Activated naive CD8-positive, alpha-beta T cell (primary cell): ENCODE data around the gene UHRF1.
A peak's percentile ranks its signal among the peaks of the same experiment; 100 is the strongest.
"Not testable (repeated sequence)": the region's sequence is repeated elsewhere in the genome, so short reads cannot be mapped to it uniquely, and the experiment has no call there.

ENCODE experiments used
- H3K27ac Mint-ChIP-seq: one replicate; pipeline ENCODE4 v1.8.0; 2021; ENCODE audit warnings: mixed read lengths
- H3K27me3 Mint-ChIP-seq: one replicate; pipeline ENCODE4 v1.8.0; 2021; ENCODE audit warnings: mixed read lengths
- H3K36me3 Mint-ChIP-seq: one replicate; pipeline ENCODE4 v1.8.0; 2021; ENCODE audit warnings: mixed read lengths
- H3K4me1 Mint-ChIP-seq: one replicate; pipeline ENCODE4 v1.8.0; 2021; ENCODE audit warnings: low read depth, mixed read lengths
- H3K4me3 Mint-ChIP-seq: one replicate; pipeline ENCODE4 v1.8.0; 2021; ENCODE audit warnings: mild to moderate bottlenecking, mixed read lengths
- H3K9me3 Mint-ChIP-seq: one replicate; pipeline ENCODE4 v1.8.0; 2021; ENCODE audit warnings: low read depth, mixed read lengths

The UHRF1 gene

DNA sequence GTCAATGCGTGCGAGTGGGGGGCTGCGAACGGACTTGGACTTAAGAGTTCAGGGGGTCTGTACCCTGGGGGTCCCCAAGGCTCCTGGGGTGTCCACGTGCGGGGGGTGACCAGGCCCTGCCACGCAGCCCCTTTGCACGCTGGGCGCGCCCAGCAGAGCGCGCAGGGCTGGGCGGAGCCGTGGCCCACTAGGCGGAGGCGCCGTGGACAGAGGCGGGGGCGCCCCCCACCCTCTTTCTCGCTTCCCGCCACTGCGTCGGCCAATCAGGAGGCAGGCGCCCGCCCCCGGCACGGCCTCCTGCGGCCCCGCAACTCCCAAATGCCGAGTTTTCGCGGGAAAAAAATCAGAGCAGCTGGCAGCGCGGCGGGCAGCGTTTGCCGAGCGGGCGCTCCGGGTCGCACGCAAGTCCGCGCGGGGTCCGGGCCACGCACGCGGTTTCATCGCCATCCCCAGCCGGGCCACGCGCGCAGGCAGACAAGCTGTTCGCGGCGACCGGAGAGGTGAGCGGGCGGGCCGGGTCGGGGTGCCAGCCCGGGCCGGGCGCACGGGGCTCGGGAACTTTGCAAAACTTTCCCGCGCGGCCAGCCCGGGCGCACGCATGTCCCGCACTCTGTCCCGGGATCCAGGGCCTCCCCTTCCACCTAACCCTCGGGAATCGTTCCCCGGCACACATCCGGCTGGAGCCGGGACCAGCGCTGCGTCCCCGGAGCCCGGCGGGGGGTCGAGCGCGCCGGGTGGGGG, at the start of gene UHRF1:
UHRF1 (plus strand) TSS at position 346 of the 741 bp plus-strand sequence. CDS start 1,385 bp downstream, outside the sequence.
- Mint-ChIP-seq H3K36me3 (peaks cover 3% of the 10 kb centered on the region), H3K4me1 (peaks cover 60% of the 10 kb centered on the region), H3K9me3 (no peaks in the 10 kb centered on the region), H3K27ac (peak within 1 kb of the TSS; percentile 90), H3K4me3 (peak within 1 kb of the TSS; percentile 98), H3K27me3 (no peaks in the 10 kb centered on the region)

DNA sequence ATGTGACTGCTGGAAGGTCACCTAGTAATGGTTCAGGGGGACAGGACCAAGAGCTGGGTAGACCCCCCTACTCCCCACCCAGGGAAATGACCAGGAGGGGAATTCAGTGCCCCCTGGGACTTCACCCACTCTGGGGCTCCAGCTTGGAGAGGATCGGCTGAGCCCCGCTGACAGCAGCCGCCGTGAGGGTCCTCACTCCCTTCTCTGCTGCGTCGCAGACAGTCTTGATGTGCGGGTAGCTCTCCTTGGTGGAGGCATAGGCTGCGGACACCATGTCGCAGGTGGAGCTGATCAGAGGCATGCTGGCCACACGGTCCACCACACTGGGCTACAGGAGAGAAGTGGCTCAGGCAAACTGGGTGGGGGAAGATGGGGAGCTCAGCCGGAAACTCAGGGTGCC, 49.6 kb upstream of the UHRF1 start:
- Mint-ChIP-seq H3K36me3 (no peaks in the 10 kb centered on the region), H3K27me3 (no peaks in the 10 kb centered on the region), H3K4me3 (no peak overlapping the region), H3K27ac (no peak overlapping the region), H3K4me1 (no peaks in the 10 kb centered on the region), H3K9me3 (no peaks in the 10 kb centered on the region)

GRCh38 chr19:4861147-4861546, 48.2 kb upstream of the UHRF1 start:
- no peaks in the 10 kb centered on the region for H3K9me3 Mint-ChIP-seq
- H3K27ac Mint-ChIP-seq: no peak overlapping the region
- no peak overlapping the region for H3K4me3 Mint-ChIP-seq
- H3K27me3 Mint-ChIP-seq: no peaks in the 10 kb centered on the region
- no peaks in the 10 kb centered on the region for H3K36me3 Mint-ChIP-seq
- no peaks in the 10 kb centered on the region for H3K4me1 Mint-ChIP-seq

DNA sequence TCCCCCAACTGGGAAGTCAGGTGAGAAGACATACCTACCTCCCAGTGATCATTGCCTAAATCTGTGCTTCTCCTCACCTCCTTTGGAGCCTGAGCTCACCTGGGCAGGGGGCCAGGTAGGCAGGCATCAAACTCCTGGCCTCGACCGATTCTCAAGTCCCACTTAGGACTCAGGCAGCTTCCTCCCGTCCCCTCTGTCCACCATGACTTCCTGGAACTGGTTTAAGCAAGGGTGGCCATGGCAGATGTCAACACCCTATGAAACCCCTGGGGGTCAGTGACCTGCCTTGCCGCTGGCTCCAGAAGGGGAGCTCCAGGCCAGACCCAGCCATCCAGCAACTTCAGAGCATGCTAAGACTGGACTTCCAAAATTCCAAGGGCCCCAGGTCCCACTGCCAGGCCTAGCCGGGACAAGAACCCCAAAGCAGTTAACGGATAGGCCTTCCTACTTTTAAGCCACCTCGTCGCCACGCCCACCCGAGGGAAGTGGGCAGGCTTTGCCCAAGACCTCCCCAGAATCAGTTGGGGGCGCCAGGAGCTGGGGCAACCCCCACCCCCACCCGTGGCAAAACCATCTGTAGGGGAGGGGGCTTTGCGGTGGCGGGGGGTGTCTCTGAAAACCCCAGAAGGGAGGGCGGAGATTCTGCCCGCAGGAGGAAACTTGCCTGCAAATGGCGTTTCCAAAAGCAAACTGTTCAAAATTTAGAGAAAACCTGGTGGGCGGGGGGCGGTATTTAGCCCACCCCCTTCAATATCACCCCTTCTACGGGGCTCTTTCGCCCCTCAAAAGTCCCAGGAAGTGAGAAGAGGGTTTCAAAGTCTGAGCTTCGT, 42.5 kb upstream of the UHRF1 start:
- Mint-ChIP-seq H3K4me1 (peaks cover 10% of the 10 kb centered on the region), H3K36me3 (no peaks in the 10 kb centered on the region), H3K27ac (no peak overlapping the region), H3K4me3 (peak overlapping the region; percentile 79), H3K27me3 (no peaks in the 10 kb centered on the region), H3K9me3 (no peaks in the 10 kb centered on the region)

DNA sequence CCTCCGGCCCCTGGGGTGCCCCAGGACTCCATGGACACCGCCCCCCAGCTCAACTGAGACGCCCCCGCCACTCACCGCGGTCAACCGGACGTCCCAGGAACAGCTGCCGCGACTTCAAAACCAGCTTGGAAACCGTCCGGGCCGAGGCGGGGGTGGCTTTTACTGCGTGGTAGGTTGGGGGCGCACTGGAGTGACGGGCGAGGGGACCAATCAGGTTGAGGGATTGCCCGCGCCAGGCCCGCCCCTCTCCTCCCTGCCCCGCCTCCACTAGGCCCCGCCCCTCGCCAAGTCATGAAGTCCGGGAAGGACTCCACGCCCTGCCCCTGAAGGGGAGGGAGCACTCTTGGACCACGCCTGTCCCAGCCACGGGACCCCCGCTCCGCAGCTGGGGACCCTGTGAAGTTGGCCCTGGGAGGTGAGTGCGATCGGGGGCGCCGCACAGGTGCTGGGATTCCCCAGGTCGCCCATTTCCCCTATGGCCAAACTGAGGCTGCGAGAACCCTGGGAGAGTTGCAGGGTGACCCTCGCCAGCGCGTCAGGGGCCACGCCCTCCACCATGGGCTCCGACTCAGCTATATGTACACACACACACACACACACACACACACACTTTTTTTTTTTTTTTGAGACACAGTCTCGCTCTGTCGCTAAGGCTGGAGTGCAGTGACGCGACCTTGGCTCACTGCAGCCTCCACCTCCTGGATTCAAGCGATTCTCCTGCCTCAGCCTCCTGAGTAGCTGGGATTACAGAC, 41.6 kb upstream of the UHRF1 start, which contains the start of gene PLIN3:
PLIN3 (minus strand) TSS at position 134 of the 752 bp plus-strand sequence. CDS start 6,273 bp downstream, outside the sequence.
- H3K27me3 Mint-ChIP-seq: no peaks in the 10 kb centered on the region
- peaks cover 10% of the 10 kb centered on the region for H3K4me1 Mint-ChIP-seq
- H3K9me3 Mint-ChIP-seq: no peaks in the 10 kb centered on the region
- H3K27ac Mint-ChIP-seq: peak within 1 kb of the TSS; percentile 16
- peak within 1 kb of the TSS; percentile 79 for H3K4me3 Mint-ChIP-seq
- H3K36me3 Mint-ChIP-seq: no peaks in the 10 kb centered on the region

- no peaks in the 10 kb centered on the region for H3K9me3 Mint-ChIP-seq
- H3K27ac Mint-ChIP-seq: no peak overlapping the region
- H3K27me3 Mint-ChIP-seq: no peaks in the 10 kb centered on the region
- peaks cover 10% of the 10 kb centered on the region for H3K4me1 Mint-ChIP-seq
- H3K4me3 Mint-ChIP-seq: peak overlapping the region; percentile 79
- H3K36me3 Mint-ChIP-seq: no peaks in the 10 kb centered on the region
Observed at GRCh38 chr19:4868286-4868834, 40.9 kb upstream of the UHRF1 start.

- Mint-ChIP-seq H3K36me3 (no peaks in the 10 kb centered on the region), H3K27me3 (no peaks in the 10 kb centered on the region), H3K4me3 (no peak overlapping the region), H3K27ac (no peak overlapping the region), H3K9me3 (no peaks in the 10 kb centered on the region), H3K4me1 (peaks cover 10% of the 10 kb centered on the region)
Observed at GRCh38 chr19:4870025-4870700, 39.1 kb upstream of the UHRF1 start.

- Mint-ChIP-seq H3K36me3 (no peaks in the 10 kb centered on the region), H3K27me3 (no peaks in the 10 kb centered on the region), H3K4me1 (peaks cover 7% of the 10 kb centered on the region), H3K27ac (no peak overlapping the region), H3K9me3 (no peaks in the 10 kb centered on the region), H3K4me3 (no peak overlapping the region)
Observed at GRCh38 chr19:4871711-4872110, 37.6 kb upstream of the UHRF1 start.

DNA sequence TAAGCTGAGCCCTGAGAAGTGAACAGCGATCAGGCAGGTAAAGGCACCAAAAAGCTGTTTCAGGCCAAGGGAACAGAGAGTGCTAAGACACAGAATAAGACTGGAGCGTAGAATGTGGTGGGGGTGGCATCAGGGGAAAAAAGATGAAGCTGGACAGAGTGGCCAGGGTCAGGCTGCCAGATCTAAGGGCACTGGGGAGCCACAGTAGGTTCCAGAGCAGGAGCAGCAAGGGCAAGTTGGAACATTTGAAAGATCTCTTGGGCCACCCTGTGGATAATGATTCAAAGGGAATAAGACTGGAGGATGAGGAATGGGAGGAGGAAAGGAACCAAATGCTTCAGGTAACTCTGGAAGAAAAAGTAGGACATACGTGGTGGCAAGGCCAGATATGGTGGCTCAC, 35.4 kb upstream of the UHRF1 start:
- Mint-ChIP-seq H3K9me3 (no peaks in the 10 kb centered on the region), H3K27ac (no peak overlapping the region), H3K27me3 (no peaks in the 10 kb centered on the region), H3K4me1 (peaks cover 12% of the 10 kb centered on the region), H3K36me3 (no peaks in the 10 kb centered on the region), H3K4me3 (no peak overlapping the region)

GRCh38 chr19:4877753-4878490, 31.4 kb upstream of the UHRF1 start:
- H3K4me3 Mint-ChIP-seq: no peak overlapping the region
- H3K27me3 Mint-ChIP-seq: no peaks in the 10 kb centered on the region
- no peaks in the 10 kb centered on the region for H3K9me3 Mint-ChIP-seq
- H3K36me3 Mint-ChIP-seq: no peaks in the 10 kb centered on the region
- H3K4me1 Mint-ChIP-seq: peaks cover 7% of the 10 kb centered on the region
- no peak overlapping the region for H3K27ac Mint-ChIP-seq

DNA sequence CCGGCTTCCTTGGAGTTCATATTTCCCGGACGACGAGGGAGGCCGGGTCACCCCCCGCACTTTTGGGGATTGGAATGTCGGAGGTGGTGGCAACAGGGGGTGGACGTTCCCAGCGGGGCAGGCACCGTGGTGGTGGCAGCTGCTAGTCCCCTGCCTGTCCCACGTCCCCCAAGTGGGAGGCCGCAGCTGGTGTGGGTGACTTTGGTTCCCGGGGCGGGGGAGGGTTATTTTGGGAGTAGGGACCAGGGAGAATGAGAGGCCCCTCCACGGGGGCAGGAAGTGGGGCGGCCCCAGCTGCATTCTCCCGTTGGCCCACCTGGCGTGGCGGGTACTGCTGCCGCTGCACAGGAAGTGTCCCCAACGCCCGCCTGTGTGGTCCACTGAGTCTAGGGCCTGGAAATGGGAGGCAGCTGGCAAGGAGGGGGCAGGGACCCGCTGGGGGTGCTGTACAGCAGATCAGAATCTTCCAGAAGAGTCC, 30.8 kb upstream of the UHRF1 start:
- Mint-ChIP-seq H3K27ac (peak overlapping the region; percentile 54), H3K4me1 (peaks cover 7% of the 10 kb centered on the region), H3K36me3 (no peaks in the 10 kb centered on the region), H3K4me3 (peak overlapping the region; percentile 47), H3K27me3 (no peaks in the 10 kb centered on the region), H3K9me3 (no peaks in the 10 kb centered on the region)

GRCh38 chr19:4879041-4879440, 30.3 kb upstream of the UHRF1 start:
- Mint-ChIP-seq H3K27me3 (no peaks in the 10 kb centered on the region), H3K4me3 (peak overlapping the region; percentile 47), H3K9me3 (no peaks in the 10 kb centered on the region), H3K4me1 (peaks cover 7% of the 10 kb centered on the region), H3K27ac (peak overlapping the region; percentile 54), H3K36me3 (no peaks in the 10 kb centered on the region)

GRCh38 chr19:4882874-4883273, 26.4 kb upstream of the UHRF1 start:
- H3K36me3 Mint-ChIP-seq, H3K27ac Mint-ChIP-seq, H3K4me3 Mint-ChIP-seq, H3K27me3 Mint-ChIP-seq, H3K9me3 Mint-ChIP-seq, H3K4me1 Mint-ChIP-seq: not testable (repeated sequence)

- not testable (repeated sequence) for H3K9me3 Mint-ChIP-seq, H3K27me3 Mint-ChIP-seq, H3K4me3 Mint-ChIP-seq, H3K36me3 Mint-ChIP-seq, H3K27ac Mint-ChIP-seq, H3K4me1 Mint-ChIP-seq
Observed at GRCh38 chr19:4884993-4885392, 24.3 kb upstream of the UHRF1 start.
